GM23338 (cell line): Measurements from ENCODE around the gene RFX6. TPM values are rescaled to one million over a fixed set of nuclear protein-coding genes. Genes with fewer than 3 reads are reported as not detected.

Experiments used
- ATAC-seq: fragments of 200-7000 bp; cut with Tn5 transposase; 3 replicates; pipeline ENCODE4 v1.9.1; 2020
- DNase-seq: peaks from one replicate; pipeline ENCODE4 v3.0.0-alpha.2; 2015; ENCODE audit warnings: low spot score
- H2AFZ ChIP-seq: fragments of 200-600 bp; sonication (generic); 2 replicates; pipeline ENCODE4 v1.8.0; 2016; ENCODE audit warnings: antibody characterized with exemption, mild to moderate bottlenecking, moderate library complexity
- H3F3A ChIP-seq: fragments of 200-600 bp; sonication (generic); replicated peaks from 2 replicates; pipeline ENCODE4 v1.8.0; 2017; ENCODE audit warnings: antibody characterized with exemption, mixed run types, low read depth
- H3K27ac ChIP-seq: fragments of 200-600 bp; sonication (generic); 2 replicates; pipeline ENCODE4 v1.6.1; 2016; ENCODE audit warnings: low read depth
- H3K27me3 ChIP-seq: fragments of 200-600 bp; sonication (generic); 2 replicates; pipeline ENCODE4 v1.8.0; 2016; ENCODE audit warnings: mild to moderate bottlenecking, mixed run types, moderate library complexity; ENCODE audit not compliant: insufficient read depth
- H3K36me3 ChIP-seq: fragments of 200-600 bp; sonication (generic); 2 replicates; pipeline ENCODE4 v1.8.0; 2016; ENCODE audit warnings: mild to moderate bottlenecking; ENCODE audit not compliant: insufficient read depth
- H3K4me1 ChIP-seq: fragments of 200-600 bp; sonication (generic); 2 replicates; pipeline ENCODE4 v1.8.0; 2016; ENCODE audit warnings: mild to moderate bottlenecking, moderate library complexity; ENCODE audit not compliant: insufficient read depth
- H3K4me2 ChIP-seq: fragments of 200-600 bp; sonication (generic); 2 replicates; pipeline ENCODE4 v1.7.1; 2017; ENCODE audit warnings: mixed run types
- H3K4me3 ChIP-seq: fragments of 200-600 bp; sonication (generic); 2 replicates; pipeline ENCODE4 v1.6.1; 2016; ENCODE audit warnings: mixed run types
- H3K79me2 ChIP-seq: fragments of 200-600 bp; sonication (generic); replicated peaks from 2 replicates; pipeline ENCODE4 v1.8.0; 2017; ENCODE audit warnings: mild to moderate bottlenecking; ENCODE audit not compliant: insufficient read depth
- H3K9me2 ChIP-seq: fragments of 200-600 bp; sonication (generic); 2 replicates; pipeline ENCODE4 v1.8.0; 2017; ENCODE audit not compliant: insufficient read depth
- H4K20me1 ChIP-seq: fragments of 200-600 bp; sonication (generic); replicated peaks from 2 replicates; pipeline ENCODE4 v1.8.0; 2017; ENCODE audit warnings: mild to moderate bottlenecking; ENCODE audit not compliant: insufficient read depth
- H3K27ac Mint-ChIP-seq: 2 replicates; pipeline ENCODE4 v1.8.0; 2020; ENCODE audit warnings: inconsistent platforms, mild to moderate bottlenecking, moderate library complexity, mixed read lengths
- H3K27me3 Mint-ChIP-seq: 3 replicates; pipeline ENCODE4 v1.8.0; 2022; ENCODE audit warnings: low read depth, mild to moderate bottlenecking, moderate library complexity, mixed read lengths, inconsistent platforms; ENCODE audit not compliant: insufficient read depth, poor library complexity
- H3K36me3 Mint-ChIP-seq: 3 replicates; pipeline ENCODE4 v1.8.0; 2021; ENCODE audit warnings: low read depth, mild to moderate bottlenecking, inconsistent platforms, moderate library complexity, mixed read lengths
- H3K4me1 Mint-ChIP-seq: 3 replicates; pipeline ENCODE4 v1.8.0; 2020; ENCODE audit warnings: mild to moderate bottlenecking, inconsistent platforms, mixed read lengths
- H3K4me3 Mint-ChIP-seq: 3 replicates; pipeline ENCODE4 v1.8.0; 2021; ENCODE audit warnings: moderate library complexity, mild to moderate bottlenecking, inconsistent platforms, mixed read lengths
- H3K9me3 Mint-ChIP-seq: 3 replicates; pipeline ENCODE4 v1.8.0; 2020; ENCODE audit warnings: moderate library complexity, mild to moderate bottlenecking, inconsistent platforms, mixed read lengths
- CREB1 ChIP-seq: fragments of 250-450 bp; sonication (Bioruptor Pico); IDR thresholded peaks from 2 replicates; pipeline ENCODE4 v1.5.0; 2020; ENCODE audit warnings: low read depth, mild to moderate bottlenecking, moderate library complexity
- EZH2 ChIP-seq: fragments of 200-600 bp; sonication (generic); IDR thresholded peaks from one replicate; pipeline ENCODE4 v1.8.0; 2017; ENCODE audit warnings: antibody characterized with exemption, mild to moderate bottlenecking, low read depth; ENCODE audit not compliant: unreplicated experiment
- EZH2phosphoT487 ChIP-seq: fragments of 200-600 bp; sonication (generic); IDR thresholded peaks from one replicate; pipeline ENCODE4 v1.8.1; 2018; ENCODE audit warnings: antibody characterized with exemption; ENCODE audit not compliant: unreplicated experiment
- NANOG ChIP-seq: IDR thresholded peaks from 2 replicates; pipeline ENCODE4 v1.6.1; 2016; ENCODE audit warnings: antibody characterized with exemption, borderline replicate concordance
- STAT1 ChIP-seq: IDR thresholded peaks from one replicate; pipeline ENCODE4 v1.6.1; 2016; ENCODE audit warnings: antibody characterized with exemption; ENCODE audit not compliant: unreplicated experiment
- ZNF114 ChIP-seq: fragments of 250-450 bp; sonication (Bioruptor Pico); IDR thresholded peaks from 2 replicates; pipeline ENCODE4 v1.5.0; 2020; ENCODE audit warnings: mild to moderate bottlenecking, moderate library complexity
- ZNF331 ChIP-seq: fragments of 250-450 bp; sonication (Bioruptor Pico); IDR thresholded peaks from 2 replicates; pipeline ENCODE4 v1.5.0; 2020; ENCODE audit warnings: low read depth, mild to moderate bottlenecking, moderate library complexity
- polyA plus RNA-seq: library from polyadenylated mRNA; unstranded; fragments of >200 nt; fragmentation: Nextera tagmentation; extraction: Ambion mirVana; gene quantifications from 2 replicates; pipeline ENCODE4 v1.2.1, GENCODE V29; 2016
- total RNA-seq: library from RNA; depleted of rRNA; stranded (reverse); fragments of >200 nt; shearing (Covaris generic); gene quantifications from 2 replicates; pipeline ENCODE4 v1.2.3, GENCODE V29; 2014
- TF ChIP-seq, protein P1 (sequence below): fragments of 250-450 bp; sonication (Bioruptor Pico); IDR thresholded peaks from 2 replicates; pipeline ENCODE4 v1.5.0; 2020; ENCODE audit warnings: mild to moderate bottlenecking, moderate library complexity
- TF ChIP-seq, protein P2 (sequence below): IDR thresholded peaks from 2 replicates; pipeline ENCODE4 v1.6.1; 2016; ENCODE audit warnings: antibody characterized with exemption

RFX6 gene
- total and polyA plus RNA-seq, 2 experiments from 2014 or later = 0.35 TPM; not detected in 1

DNA sequence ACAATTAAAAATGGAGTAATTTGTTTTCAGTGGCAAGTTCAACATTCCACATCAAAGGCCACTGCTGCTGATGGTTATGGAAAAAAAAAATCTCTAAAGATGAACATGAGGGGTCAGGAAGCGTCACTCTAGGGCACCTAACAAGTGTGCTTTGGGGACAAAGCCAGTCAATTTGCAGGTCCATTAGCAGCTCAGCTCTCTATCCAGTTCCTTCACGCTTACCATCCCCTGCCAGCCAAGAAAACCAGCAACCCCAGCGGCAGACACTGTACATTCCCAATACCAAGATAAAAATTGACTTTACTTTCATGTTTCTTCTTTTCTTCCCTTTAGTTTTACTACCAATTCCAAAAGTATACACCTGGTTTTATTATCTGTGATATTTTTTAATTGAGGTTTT lies 10.1 kb downstream of the RFX6 start (continued):
- TF ChIP-seq, protein P1, sequence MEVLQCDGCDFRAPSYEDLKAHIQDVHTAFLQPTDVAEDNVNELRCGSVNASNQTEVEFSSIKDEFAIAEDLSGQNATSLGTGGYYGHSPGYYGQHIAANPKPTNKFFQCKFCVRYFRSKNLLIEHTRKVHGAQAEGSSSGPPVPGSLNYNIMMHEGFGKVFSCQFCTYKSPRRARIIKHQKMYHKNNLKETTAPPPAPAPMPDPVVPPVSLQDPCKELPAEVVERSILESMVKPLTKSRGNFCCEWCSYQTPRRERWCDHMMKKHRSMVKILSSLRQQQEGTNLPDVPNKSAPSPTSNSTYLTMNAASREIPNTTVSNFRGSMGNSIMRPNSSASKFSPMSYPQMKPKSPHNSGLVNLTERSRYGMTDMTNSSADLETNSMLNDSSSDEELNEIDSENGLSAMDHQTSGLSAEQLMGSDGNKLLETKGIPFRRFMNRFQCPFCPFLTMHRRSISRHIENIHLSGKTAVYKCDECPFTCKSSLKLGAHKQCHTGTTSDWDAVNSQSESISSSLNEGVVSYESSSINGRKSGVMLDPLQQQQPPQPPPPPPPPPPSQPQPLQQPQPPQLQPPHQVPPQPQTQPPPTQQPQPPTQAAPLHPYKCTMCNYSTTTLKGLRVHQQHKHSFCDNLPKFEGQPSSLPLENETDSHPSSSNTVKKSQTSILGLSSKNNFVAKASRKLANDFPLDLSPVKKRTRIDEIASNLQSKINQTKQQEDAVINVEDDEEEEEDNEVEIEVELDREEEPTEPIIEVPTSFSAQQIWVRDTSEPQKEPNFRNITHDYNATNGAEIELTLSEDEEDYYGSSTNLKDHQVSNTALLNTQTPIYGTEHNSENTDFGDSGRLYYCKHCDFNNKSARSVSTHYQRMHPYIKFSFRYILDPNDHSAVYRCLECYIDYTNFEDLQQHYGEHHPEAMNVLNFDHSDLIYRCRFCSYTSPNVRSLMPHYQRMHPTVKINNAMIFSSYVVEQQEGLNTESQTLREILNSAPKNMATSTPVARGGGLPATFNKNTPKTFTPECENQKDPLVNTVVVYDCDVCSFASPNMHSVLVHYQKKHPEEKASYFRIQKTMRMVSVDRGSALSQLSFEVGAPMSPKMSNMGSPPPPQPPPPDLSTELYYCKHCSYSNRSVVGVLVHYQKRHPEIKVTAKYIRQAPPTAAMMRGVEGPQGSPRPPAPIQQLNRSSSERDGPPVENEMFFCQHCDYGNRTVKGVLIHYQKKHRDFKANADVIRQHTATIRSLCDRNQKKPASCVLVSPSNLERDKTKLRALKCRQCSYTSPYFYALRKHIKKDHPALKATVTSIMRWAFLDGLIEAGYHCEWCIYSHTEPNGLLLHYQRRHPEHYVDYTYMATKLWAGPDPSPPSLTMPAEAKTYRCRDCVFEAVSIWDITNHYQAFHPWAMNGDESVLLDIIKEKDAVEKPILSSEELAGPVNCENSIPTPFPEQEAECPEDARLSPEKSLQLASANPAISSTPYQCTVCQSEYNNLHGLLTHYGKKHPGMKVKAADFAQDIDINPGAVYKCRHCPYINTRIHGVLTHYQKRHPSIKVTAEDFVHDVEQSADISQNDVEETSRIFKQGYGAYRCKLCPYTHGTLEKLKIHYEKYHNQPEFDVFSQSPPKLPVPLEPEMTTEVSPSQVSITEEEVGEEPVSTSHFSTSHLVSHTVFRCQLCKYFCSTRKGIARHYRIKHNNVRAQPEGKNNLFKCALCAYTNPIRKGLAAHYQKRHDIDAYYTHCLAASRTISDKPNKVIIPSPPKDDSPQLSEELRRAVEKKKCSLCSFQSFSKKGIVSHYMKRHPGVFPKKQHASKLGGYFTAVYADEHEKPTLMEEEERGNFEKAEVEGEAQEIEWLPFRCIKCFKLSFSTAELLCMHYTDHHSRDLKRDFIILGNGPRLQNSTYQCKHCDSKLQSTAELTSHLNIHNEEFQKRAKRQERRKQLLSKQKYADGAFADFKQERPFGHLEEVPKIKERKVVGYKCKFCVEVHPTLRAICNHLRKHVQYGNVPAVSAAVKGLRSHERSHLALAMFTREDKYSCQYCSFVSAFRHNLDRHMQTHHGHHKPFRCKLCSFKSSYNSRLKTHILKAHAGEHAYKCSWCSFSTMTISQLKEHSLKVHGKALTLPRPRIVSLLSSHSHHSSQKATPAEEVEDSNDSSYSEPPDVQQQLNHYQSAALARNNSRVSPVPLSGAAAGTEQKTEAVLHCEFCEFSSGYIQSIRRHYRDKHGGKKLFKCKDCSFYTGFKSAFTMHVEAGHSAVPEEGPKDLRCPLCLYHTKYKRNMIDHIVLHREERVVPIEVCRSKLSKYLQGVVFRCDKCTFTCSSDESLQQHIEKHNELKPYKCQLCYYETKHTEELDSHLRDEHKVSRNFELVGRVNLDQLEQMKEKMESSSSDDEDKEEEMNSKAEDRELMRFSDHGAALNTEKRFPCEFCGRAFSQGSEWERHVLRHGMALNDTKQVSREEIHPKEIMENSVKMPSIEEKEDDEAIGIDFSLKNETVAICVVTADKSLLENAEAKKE (CRISPR knock-in tag) = no peak
- TF ChIP-seq, protein P2, sequence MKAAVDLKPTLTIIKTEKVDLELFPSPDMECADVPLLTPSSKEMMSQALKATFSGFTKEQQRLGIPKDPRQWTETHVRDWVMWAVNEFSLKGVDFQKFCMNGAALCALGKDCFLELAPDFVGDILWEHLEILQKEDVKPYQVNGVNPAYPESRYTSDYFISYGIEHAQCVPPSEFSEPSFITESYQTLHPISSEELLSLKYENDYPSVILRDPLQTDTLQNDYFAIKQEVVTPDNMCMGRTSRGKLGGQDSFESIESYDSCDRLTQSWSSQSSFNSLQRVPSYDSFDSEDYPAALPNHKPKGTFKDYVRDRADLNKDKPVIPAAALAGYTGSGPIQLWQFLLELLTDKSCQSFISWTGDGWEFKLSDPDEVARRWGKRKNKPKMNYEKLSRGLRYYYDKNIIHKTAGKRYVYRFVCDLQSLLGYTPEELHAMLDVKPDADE = no peak
- TF ChIP-seq ZNF114 (CRISPR knock-in tag) = no peak
- no peak for TF ChIP-seq ZNF331 (CRISPR knock-in tag)
- no peak for TF ChIP-seq EZH2
- no peak for TF ChIP-seq STAT1

DNA sequence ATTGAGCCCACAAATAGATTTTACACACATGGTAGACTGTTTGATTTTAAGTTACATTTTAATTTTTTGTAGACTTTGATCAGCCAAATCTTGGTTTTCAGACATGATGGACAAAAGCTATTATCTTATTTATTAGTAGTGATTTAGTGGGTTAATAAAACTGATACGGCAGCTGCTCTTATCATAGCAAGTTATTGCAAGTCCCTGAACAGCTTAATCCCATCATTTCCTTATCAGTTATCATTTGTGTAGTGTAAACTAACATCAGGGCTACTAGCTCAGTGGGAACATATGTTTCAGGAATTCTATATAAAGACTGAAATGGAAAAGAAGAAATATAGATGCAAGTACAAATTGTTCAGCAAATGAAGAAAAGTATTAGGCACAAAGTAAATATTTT lies 10.9 kb downstream of the RFX6 start:
- Histone ChIP-seq H2AFZ (no peak overlapping the region), H3K79me2 (no peaks in the 10 kb centered on the region), H3K4me1 (no peaks in the 10 kb centered on the region), H3K36me3 (no peaks in the 10 kb centered on the region), H3F3A (no peaks in the 10 kb centered on the region), H3K4me3 (no peak overlapping the region), H4K20me1 (no peaks in the 10 kb centered on the region), H3K9me2 (no peaks in the 10 kb centered on the region), H3K27me3 (no peaks in the 10 kb centered on the region), H3K27ac (no peak overlapping the region), H3K4me2 (no peak overlapping the region)
- ATAC-seq (no peak), DNase-seq (no peak)
- no peak overlapping the region for H3K27ac Mint-ChIP-seq
- peaks cover 5% of the 10 kb centered on the region for H3K4me1 Mint-ChIP-seq
- peaks cover 4% of the 10 kb centered on the region for H3K27me3 Mint-ChIP-seq
- no peak overlapping the region for H3K4me3 Mint-ChIP-seq
- no peaks in the 10 kb centered on the region for H3K36me3 Mint-ChIP-seq
- H3K9me3 Mint-ChIP-seq = no peaks in the 10 kb centered on the region
- TF ChIP-seq EZH2phosphoT487 (no peak), NANOG (no peak), STAT1 (no peak), EZH2 (no peak), ZNF331 (CRISPR knock-in tag) (no peak), CREB1 (no peak)
- TF ChIP-seq, protein P1 (CRISPR knock-in tag) = no peak
